SJSA1 (cell line): ENCODE data around the gene C11orf98. TPM values are rescaled to one million over a fixed set of nuclear protein-coding genes. Genes with fewer than 3 reads are reported as not detected.
"Not testable (repeated sequence)": the region's sequence is repeated elsewhere in the genome, so short reads cannot be mapped to it uniquely, and the experiment has no call there.

ENCODE experiments used
- DNase-seq, 2 experiments: peaks; one replicate each; pipeline ENCODE4 v3.0.0-alpha.2; 2015 to 2020; ENCODE audit warnings: low spot score in 2 of 2, low read depth in 1 of 2
- H3K27ac ChIP-seq: fragments of 250-450 bp; sonication (Bioruptor Pico); 2 replicates; pipeline ENCODE4 v1.5.1; 2020; ENCODE audit warnings: mild to moderate bottlenecking, moderate library complexity
- H3K27me3 ChIP-seq: fragments of 250-450 bp; sonication (Bioruptor Pico); replicated peaks from 2 replicates; pipeline ENCODE4 v1.5.1; 2020; ENCODE audit warnings: mild to moderate bottlenecking, moderate library complexity
- H3K36me3 ChIP-seq: fragments of 250-450 bp; sonication (Bioruptor Pico); 2 replicates; pipeline ENCODE4 v1.5.1; 2020; ENCODE audit warnings: mild to moderate bottlenecking
- H3K4me1 ChIP-seq: fragments of 250-450 bp; sonication (Bioruptor Pico); replicated peaks from 2 replicates; pipeline ENCODE4 v1.6.1; 2021; ENCODE audit warnings: mild to moderate bottlenecking
- H3K4me3 ChIP-seq: fragments of 250-450 bp; sonication (Bioruptor Pico); 2 replicates; pipeline ENCODE4 v1.5.1; 2020; ENCODE audit warnings: mild to moderate bottlenecking
- H3K9me3 ChIP-seq: fragments of 250-450 bp; sonication (Bioruptor Pico); replicated peaks from 2 replicates; pipeline ENCODE4 v1.5.1; 2020; ENCODE audit warnings: mild to moderate bottlenecking
- total RNA-seq: library from RNA; depleted of rRNA; stranded (reverse); fragments of >200 nt; shearing (Covaris generic); gene quantifications from 2 replicates; pipeline ENCODE4 v1.2.3, GENCODE V29; 2014

The C11orf98 gene
- total RNA-seq, 1 experiment from 2014 or later, result 103 TPM

DNA sequence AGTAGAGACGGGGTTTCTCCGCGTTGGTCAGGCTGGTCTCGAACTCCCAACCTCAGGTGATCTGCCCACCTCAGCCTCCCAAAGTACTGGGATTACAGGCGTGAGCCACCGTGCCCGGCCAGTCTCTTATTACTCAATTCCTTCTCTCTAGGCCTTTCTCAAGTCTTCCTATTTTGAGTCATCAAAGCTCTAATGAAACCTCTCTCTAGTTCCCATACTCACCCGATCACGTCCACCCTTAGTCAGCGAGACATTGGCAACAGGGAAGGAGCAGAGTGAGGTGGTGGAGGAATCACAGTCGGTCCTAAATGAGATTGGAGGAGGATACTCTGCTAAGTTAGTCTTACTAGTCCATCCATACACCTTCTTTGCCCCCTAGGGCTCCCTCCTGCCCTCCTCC lies 37.2 kb upstream of the C11orf98 start:
- H3K36me3 ChIP-seq, result peaks cover 74% of the 10 kb centered on the region
- H3K4me1 ChIP-seq, result peaks cover 13% of the 10 kb centered on the region
- DNase-seq, result no peak
- no peak overlapping the region for H3K4me3 ChIP-seq
- no peaks in the 10 kb centered on the region for H3K9me3 ChIP-seq
- H3K27me3 ChIP-seq, result no peaks in the 10 kb centered on the region
- no peak overlapping the region for H3K27ac ChIP-seq

DNA sequence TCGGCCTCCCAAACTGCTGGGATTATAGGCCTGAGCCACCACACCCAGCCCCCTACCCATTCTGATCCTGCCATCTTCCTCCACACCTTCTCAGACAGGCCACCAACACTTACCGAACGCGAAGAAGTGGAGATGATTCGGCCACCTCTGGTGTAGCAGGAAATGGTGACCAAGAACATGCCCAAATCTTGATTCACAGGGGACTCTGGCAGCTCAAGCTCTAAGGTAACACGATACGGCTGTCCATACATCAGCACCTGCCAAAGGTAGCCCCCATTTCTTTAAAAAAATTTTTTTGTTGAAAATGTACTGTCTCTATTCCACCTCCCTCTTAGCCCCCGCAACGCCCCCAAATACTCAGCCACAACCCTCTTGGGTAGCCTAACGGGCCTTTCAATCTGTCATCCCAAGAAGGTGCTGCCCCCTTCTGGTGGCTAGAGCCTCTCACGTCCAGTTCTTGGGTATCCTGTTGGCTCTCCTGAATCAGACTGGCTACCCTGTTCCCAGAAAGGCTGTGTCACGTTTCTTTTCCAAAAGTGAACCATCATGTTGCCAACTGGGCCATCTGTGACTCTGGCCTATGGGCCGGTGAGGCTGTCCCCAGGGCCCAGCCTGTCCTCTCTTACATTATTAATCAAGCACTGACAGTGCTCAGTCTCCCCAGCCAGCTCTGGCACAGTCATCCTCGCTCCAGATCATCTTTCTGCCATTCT lies 29.6 kb upstream of the C11orf98 start:
- Histone ChIP-seq H3K4me1 (peaks cover 6% of the 10 kb centered on the region), H3K27ac (no peak overlapping the region), H3K4me3 (no peak overlapping the region), H3K27me3 (no peaks in the 10 kb centered on the region), H3K9me3 (no peaks in the 10 kb centered on the region), H3K36me3 (peaks cover 64% of the 10 kb centered on the region)
- DNase-seq, result peak; percentile 74 to 88

DNA sequence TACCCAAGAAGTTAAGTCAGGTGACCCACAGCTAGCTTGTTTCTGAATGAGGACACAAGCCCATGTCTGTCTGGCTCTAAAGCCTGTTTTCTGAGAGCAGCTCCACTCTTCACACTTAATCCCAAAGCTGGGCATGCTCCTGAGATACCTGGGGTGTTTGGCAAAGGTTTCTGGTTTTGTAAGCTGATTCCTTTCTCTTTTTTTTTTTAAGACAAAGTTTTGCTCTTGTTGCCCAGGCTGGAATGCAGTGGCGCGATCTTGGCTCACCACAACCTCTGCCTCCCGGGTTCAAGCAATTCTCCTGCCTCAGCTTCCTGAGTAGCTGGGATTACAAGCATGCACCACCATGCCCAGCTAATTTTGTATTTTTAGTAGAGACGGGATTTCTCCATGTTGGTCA lies 28.6 kb upstream of the C11orf98 start:
- H3K9me3 ChIP-seq, DNase-seq, H3K27me3 ChIP-seq: not testable (repeated sequence)

GRCh38 chr11:62689421-62690183 lies 24.6 kb upstream of the C11orf98 start, which contains the start of gene LRRN4CL:
LRRN4CL (minus strand) TSS chr11:62689530; CDS start chr11:62688508, 1,022 bp downstream.
- peaks cover 12% of the 10 kb centered on the region for H3K4me1 ChIP-seq
- H3K4me3 ChIP-seq, result no peak within 1 kb of the TSS

More for the DNA sequence above, 28.6 kb upstream of the C11orf98 start:
- H3K27ac ChIP-seq, H3K4me3 ChIP-seq: not testable (repeated sequence)
- Histone ChIP-seq H3K4me1 (peaks cover 12% of the 10 kb centered on the region), H3K36me3 (peaks cover 57% of the 10 kb centered on the region)

DNA sequence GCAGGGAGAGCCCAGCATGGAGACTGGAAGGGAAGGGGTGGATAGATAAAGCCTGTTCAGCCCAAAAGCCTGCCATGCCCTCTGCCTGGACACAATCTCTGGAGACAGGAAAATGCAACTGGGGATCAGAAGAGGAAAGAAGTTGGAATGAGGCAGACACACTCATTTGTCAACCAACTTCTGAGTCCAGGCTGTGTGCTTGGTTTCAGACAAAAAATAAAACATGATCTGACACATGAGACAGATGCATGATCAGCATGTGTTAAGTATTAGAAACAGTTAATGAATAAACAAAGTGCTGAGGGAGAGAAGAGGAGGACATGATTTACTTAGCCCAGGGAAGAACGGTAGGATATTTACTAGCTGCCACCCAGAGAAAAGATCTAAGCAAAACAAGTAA lies 23.5 kb upstream of the C11orf98 start:
- Histone ChIP-seq H3K36me3 (peaks cover 36% of the 10 kb centered on the region), H3K27me3 (no peaks in the 10 kb centered on the region), H3K27ac (no peak overlapping the region), H3K4me1 (peaks cover 12% of the 10 kb centered on the region), H3K4me3 (no peak overlapping the region), H3K9me3 (no peaks in the 10 kb centered on the region)
- no peak for DNase-seq

More at GRCh38 chr11:62689421-62690183, 24.6 kb upstream of the C11orf98 start, which contains the start of gene LRRN4CL:
- no peaks in the 10 kb centered on the region for H3K9me3 ChIP-seq
- no peaks in the 10 kb centered on the region for H3K27me3 ChIP-seq
- peak; percentile 65 to 86 for DNase-seq
- peak within 1 kb of the TSS; percentile 13; the same call in 1 of the 2 replicates for H3K27ac ChIP-seq
- H3K36me3 ChIP-seq, result peaks cover 46% of the 10 kb centered on the region

- H3K27me3 ChIP-seq, result no peaks in the 10 kb centered on the region
- H3K4me3 ChIP-seq, result no peak overlapping the region
- H3K9me3 ChIP-seq, result no peaks in the 10 kb centered on the region
- peaks cover 12% of the 10 kb centered on the region for H3K4me1 ChIP-seq
- peaks cover 29% of the 10 kb centered on the region for H3K36me3 ChIP-seq
- H3K27ac ChIP-seq, result no peak overlapping the region
- DNase-seq, result no peak
Observed at GRCh38 chr11:62687508-62688396, 22.7 kb upstream of the C11orf98 start.

GRCh38 chr11:62682518-62682917 lies 17.5 kb upstream of the C11orf98 start:
- DNase-seq, result no peak
- H3K36me3 ChIP-seq, result peaks cover 11% of the 10 kb centered on the region

DNA sequence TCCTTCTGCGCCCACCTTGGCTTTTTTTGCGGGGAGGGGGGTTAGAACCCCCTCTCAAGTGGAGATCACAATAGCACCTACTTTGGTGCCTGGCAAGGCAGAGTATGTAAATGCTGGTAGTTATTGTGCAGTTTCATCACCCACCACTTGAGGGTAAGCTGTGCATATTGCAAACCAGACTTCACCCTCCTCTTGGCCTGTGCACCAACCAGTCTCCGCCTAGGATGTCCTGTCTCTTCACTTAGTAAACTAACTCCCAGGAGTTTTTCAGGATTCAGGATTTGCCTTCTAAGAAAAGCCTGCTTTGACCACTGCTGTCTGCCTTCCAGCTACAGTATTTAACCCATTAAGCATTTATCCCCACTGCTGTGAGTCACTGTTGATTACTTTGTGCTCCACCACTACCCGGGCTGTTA lies 15.8 kb upstream of the C11orf98 start:
- Histone ChIP-seq H3K27ac (no peak overlapping the region; the same call in 1 of the 2 replicates), H3K9me3 (no peaks in the 10 kb centered on the region), H3K27me3 (no peaks in the 10 kb centered on the region), H3K4me3 (no peak overlapping the region), H3K4me1 (peaks cover 20% of the 10 kb centered on the region), H3K36me3 (peaks cover 27% of the 10 kb centered on the region)
- peak; percentile 54 to 68 for DNase-seq

More at GRCh38 chr11:62682518-62682917, 17.5 kb upstream of the C11orf98 start:
- no peak overlapping the region for H3K27ac ChIP-seq
- H3K4me1 ChIP-seq, result peaks cover 20% of the 10 kb centered on the region
- H3K9me3 ChIP-seq, result no peaks in the 10 kb centered on the region
- H3K4me3 ChIP-seq, result no peak overlapping the region
- no peaks in the 10 kb centered on the region for H3K27me3 ChIP-seq

- DNase-seq, result peak; percentile 88 to 94
- Histone ChIP-seq H3K4me3 (peak within 1 kb of the TSS; percentile 90), H3K27ac (peak within 1 kb of the TSS; percentile 59), H3K9me3 (no peaks in the 10 kb centered on the region), H3K36me3 (peaks cover 41% of the 10 kb centered on the region), H3K4me1 (peaks cover 20% of the 10 kb centered on the region), H3K27me3 (no peaks in the 10 kb centered on the region)
Observed at GRCh38 chr11:62678770-62679696, 14.0 kb upstream of the C11orf98 start, which contains the start of gene UBXN1. UBXN1 (minus strand) TSS chr11:62679073; CDS start chr11:62678923, 150 bp downstream.

DNA sequence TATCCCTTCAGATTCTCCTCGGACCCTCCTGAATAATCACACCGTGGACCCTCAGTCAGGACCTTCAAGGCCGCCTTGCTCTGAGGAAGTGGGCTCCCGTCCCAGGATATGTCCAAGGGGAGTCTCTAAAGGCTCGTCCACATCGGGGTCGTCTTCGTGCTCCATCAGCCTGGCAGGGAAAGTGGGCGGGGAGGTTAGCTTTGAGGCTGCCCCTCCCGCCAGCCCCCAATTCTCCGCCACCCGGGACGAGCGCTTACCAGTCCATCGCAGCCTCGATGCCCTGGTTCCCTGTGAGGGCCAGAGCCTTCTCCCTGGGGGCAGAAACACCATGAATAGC lies 13.4 kb upstream of the C11orf98 start:
- Histone ChIP-seq H3K36me3 (peaks cover 48% of the 10 kb centered on the region), H3K27me3 (no peaks in the 10 kb centered on the region), H3K9me3 (no peaks in the 10 kb centered on the region), H3K4me1 (peaks cover 20% of the 10 kb centered on the region), H3K27ac (peak overlapping the region; percentile 59), H3K4me3 (peak overlapping the region; percentile 90)
- DNase-seq, result no peak

- H3K27ac ChIP-seq, result no peak overlapping the region
- H3K27me3 ChIP-seq, result no peaks in the 10 kb centered on the region
- DNase-seq, result no peak
- peaks cover 24% of the 10 kb centered on the region for H3K4me1 ChIP-seq
- H3K9me3 ChIP-seq, result no peaks in the 10 kb centered on the region
- peaks cover 54% of the 10 kb centered on the region for H3K36me3 ChIP-seq
- peak overlapping the region; percentile 90; the same call in 1 of the 2 replicates for H3K4me3 ChIP-seq
Observed at GRCh38 chr11:62677714-62678113, 12.7 kb upstream of the C11orf98 start.

- Histone ChIP-seq H3K9me3 (no peaks in the 10 kb centered on the region), H3K27ac (no peak overlapping the region), H3K27me3 (no peaks in the 10 kb centered on the region), H3K36me3 (peaks cover 58% of the 10 kb centered on the region), H3K4me1 (peaks cover 27% of the 10 kb centered on the region), H3K4me3 (no peak overlapping the region)
- DNase-seq, result no peak
Observed at GRCh38 chr11:62677156-62677555, 12.1 kb upstream of the C11orf98 start.
